NCI-H82 treated with DMSO at 0.1 percent for 48 hours (cell line): ENCODE results near the gene PDAP1.
"Not testable (repeated sequence)": the region's sequence is repeated elsewhere in the genome, so short reads cannot be mapped to it uniquely, and the experiment has no call there.

ENCODE experiments used
- DNase-seq: peaks from one replicate; lab custom pipeline; 2025; ENCODE audit not compliant: unreplicated experiment; lab: John Stamatoyannopoulos, UW

Gene PDAP1

GRCh38 chr7:99355098-99355497 lies 53.3 kb downstream of the PDAP1 start:
- DNase-seq = no peak

- no peak for DNase-seq
Measured at GRCh38 chr7:99352247-99352646, 56.1 kb downstream of the PDAP1 start.

DNA sequence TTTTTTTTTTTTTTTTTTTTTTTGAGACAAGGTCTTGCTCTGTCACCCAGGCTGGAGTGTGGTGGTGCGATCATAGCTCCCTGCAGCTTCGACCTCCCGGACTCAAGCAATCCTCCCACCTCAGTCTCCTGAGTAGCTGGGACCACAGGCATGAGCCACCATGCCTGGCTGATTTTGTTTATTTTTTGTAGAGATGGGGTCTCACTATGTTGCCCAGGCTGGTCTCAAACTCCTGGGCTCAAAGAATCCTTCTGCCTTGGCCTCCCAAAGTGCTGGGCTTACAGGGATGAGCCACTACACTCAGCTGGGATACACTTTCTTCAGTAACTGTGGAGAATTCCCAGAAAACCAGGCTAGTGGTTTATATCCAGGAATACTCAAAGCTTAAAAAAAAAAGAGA lies 57.8 kb downstream of the PDAP1 start:
- not testable (repeated sequence) for DNase-seq
